B cell (primary cell): Measurements from ENCODE around the gene DLX6. TPM values are rescaled to one million over a fixed set of nuclear protein-coding genes. Genes with fewer than 3 reads are reported as not detected.

Experiments used
- ATAC-seq: fragments of 200-7000 bp; cut with Tn5 transposase; one replicate; pipeline ENCODE4 v1.10.0; 2021; ENCODE audit warnings: low read depth, mild to moderate bottlenecking, moderate number of reproducible peaks, moderate library complexity
- CTCF ChIA-PET: fragments of 350-600 bp; sonication (Branson Sonifier 250); formaldehyde crosslinking; loops from one replicate; lab custom pipeline; 2021; ENCODE audit warnings: antibody characterized with exemption, inconsistent platforms; lab: Charles Lee
- POLR2A ChIA-PET: fragments of 350-600 bp; sonication (Branson Sonifier 250); formaldehyde crosslinking; loops from one replicate; lab custom pipeline; 2021; ENCODE audit warnings: antibody characterized with exemption; lab: Charles Lee
- DNase-seq: peaks from one replicate; pipeline ENCODE4 v3.0.0; 2013
- H2AFZ ChIP-seq: 2 replicates; pipeline ENCODE4 v1.6.1; 2012; ENCODE audit warnings: mild to moderate bottlenecking, low read depth, low read length; ENCODE audit not compliant: insufficient read depth, poor library complexity, severe bottlenecking
- H3K27ac ChIP-seq, 2 donors: 1 replicate in 1 of 2; 2 replicates in 1 of 2; pipeline ENCODE4 v1.5.1; 2012 to 2013; ENCODE audit warnings: low read length in 2 of 2, mild to moderate bottlenecking in 2 of 2, moderate library complexity in 1 of 2
- H3K27me3 ChIP-seq, 4 experiments: fragments of 200-600 bp in 1 of 4; sonication (generic) in 1 of 4; replicated peaks in 1 of 4; 1 replicate in 2 of 4; 2 replicates in 2 of 4; pipeline versions ENCODE4 v1.6.1 to v1.7.0; 2013 to 2016; ENCODE audit warnings: low read length in 3 of 4, mild to moderate bottlenecking in 2 of 4, mixed read lengths in 1 of 4, moderate library complexity in 1 of 4; ENCODE audit not compliant: insufficient read depth in 4 of 4, control insufficient read depth in 3 of 4; ENCODE audit errors: control extremely low read depth in 1 of 4
- H3K36me3 ChIP-seq, 2 experiments: replicated peaks in 1 of 2; 1 replicate in 1 of 2; 2 replicates in 1 of 2; pipeline versions ENCODE4 v1.6.1 to v1.7.1; 2013; ENCODE audit warnings: low read length in 1 of 2; ENCODE audit not compliant: insufficient read depth in 2 of 2, control insufficient read depth in 1 of 2; ENCODE audit errors: control extremely low read depth in 1 of 2, extremely low read depth in 1 of 2
- H3K4me1 ChIP-seq, 2 donors: fragments of 200-600 bp in 1 of 2; sonication (generic) in 1 of 2; 1 replicate in 1 of 2; 2 replicates in 1 of 2; pipeline versions ENCODE4 v1.5.1 to v1.6.1; 2013 to 2017; ENCODE audit warnings: low read length in 2 of 2; ENCODE audit not compliant: control insufficient read depth in 2 of 2, insufficient read depth in 2 of 2
- H3K4me2 ChIP-seq: replicated peaks from 2 replicates; pipeline ENCODE3; 2012; ENCODE audit warnings: mild to moderate bottlenecking, low read depth, low read length; ENCODE audit not compliant: poor library complexity, severe bottlenecking
- H3K4me3 ChIP-seq, 5 experiments: fragments of 200-600 bp in 1 of 5; sonication (generic) in 1 of 5; 1 replicate in 3 of 5; 2 replicates in 2 of 5; pipeline versions ENCODE4 v1.5.1 to v1.7.0; 2011 to 2016; ENCODE audit warnings: low read length in 4 of 5, mild to moderate bottlenecking in 4 of 5, low read depth in 2 of 5, control low read depth in 1 of 5, moderate library complexity in 1 of 5; ENCODE audit not compliant: insufficient read depth in 1 of 5; ENCODE audit errors: control extremely low read depth in 1 of 5, extremely low read depth in 1 of 5
- H3K79me2 ChIP-seq: fragments of 200-600 bp; sonication (generic); one replicate; pipeline ENCODE4 v1.6.0; 2016; ENCODE audit warnings: low read length; ENCODE audit not compliant: control insufficient read depth, insufficient read depth
- H3K9ac ChIP-seq: fragments of 200-600 bp; sonication (generic); 2 replicates; pipeline ENCODE4 v1.6.1; 2017; ENCODE audit warnings: mild to moderate bottlenecking, low read length, moderate library complexity
- H3K9me3 ChIP-seq, 3 donors: one replicate each; pipeline versions ENCODE4 v1.6.1 to v1.7.1; 2013; ENCODE audit warnings: low read length in 2 of 3; ENCODE audit not compliant: control insufficient read depth in 2 of 3, insufficient read depth in 1 of 3; ENCODE audit errors: control extremely low read depth in 1 of 3
- H4K20me1 ChIP-seq: 2 replicates; pipeline ENCODE4 v1.6.0; 2012; ENCODE audit warnings: mild to moderate bottlenecking, low read length; ENCODE audit not compliant: insufficient read depth, control insufficient read depth, poor library complexity, severe bottlenecking
- H3K27ac Mint-ChIP-seq: one replicate; pipeline ENCODE4 v1.8.0; 2021; ENCODE audit warnings: mixed read lengths
- H3K27me3 Mint-ChIP-seq: one replicate; pipeline ENCODE4 v1.8.0; 2021; ENCODE audit warnings: mixed read lengths
- H3K4me1 Mint-ChIP-seq: one replicate; pipeline ENCODE4 v1.8.0; 2021; ENCODE audit warnings: mixed read lengths
- H3K4me3 Mint-ChIP-seq: one replicate; pipeline ENCODE4 v1.8.0; 2021; ENCODE audit warnings: mixed read lengths
- H3K9me3 Mint-ChIP-seq: one replicate; pipeline ENCODE4 v1.8.0; 2022; ENCODE audit warnings: mixed read lengths; ENCODE audit not compliant: insufficient read depth
- EZH2 ChIP-seq: IDR thresholded peaks from 2 replicates; pipeline ENCODE4 v1.6.1; 2012; ENCODE audit warnings: borderline replicate concordance, low read depth, mild to moderate bottlenecking, moderate library complexity, low read length; ENCODE audit not compliant: insufficient read depth, poor library complexity, severe bottlenecking
- WGBS: methylation state at CpG from one replicate; pipeline ENCODE4 v1.1.5; 2013; ENCODE audit warnings: missing lambda C conversion rate; ENCODE audit not compliant: insufficient coverage; 5-methylcytosine and 5-hydroxymethylcytosine counted together
- intact Hi-C: fragments of 100-400 bp; cut with micrococcal nuclease; formaldehyde crosslinking; loops from one replicate; pipeline ENCODE4 v1.10.0; 2022
- polyA plus RNA-seq: library from polyadenylated mRNA; depleted of rRNA; stranded (reverse); fragments of >200 nt; gene quantifications from 2 replicates; pipeline ENCODE4 v1.2.3, GENCODE V29; 2012
- total RNA-seq, 2 donors: library from RNA; stranded (reverse); fragments of 120-200 nt in 1 of 2; gene quantifications; 1 replicate in 1 of 2; 2 replicates in 1 of 2; pipeline versions ENCODE4 v1.2.3 to v1.2.4, GENCODE V29; 2013 to 2022
- TF ChIP-seq, protein P1 (sequence below): fragments of 200-600 bp; IDR thresholded peaks from one replicate; pipeline ENCODE4 v1.8.0; 2022; ENCODE audit warnings: antibody characterized with exemption, mild to moderate bottlenecking

Gene DLX6
- total and polyA plus RNA-seq, 2 donors (not counting 1 experiment from before 2014, with no cell fraction given), result not detected

DNA sequence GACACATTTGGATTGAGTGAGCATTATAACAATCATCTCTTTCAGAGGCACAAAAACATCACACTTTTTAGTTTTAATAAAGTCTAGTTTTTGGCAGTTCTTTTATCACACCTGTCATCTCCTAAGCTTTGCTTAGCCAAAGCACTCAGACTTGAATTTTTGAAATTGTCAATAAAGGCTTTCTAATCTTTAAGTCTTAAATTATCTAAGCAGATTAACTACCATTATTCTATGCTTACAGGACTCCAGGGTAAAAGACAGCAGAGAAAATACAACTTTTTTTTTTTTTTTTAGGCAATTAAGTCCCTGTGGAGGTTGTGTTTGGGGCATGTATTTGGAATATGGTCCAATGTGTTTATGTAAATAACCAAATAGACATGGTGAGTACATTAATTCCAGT, 17.6 kb upstream of the DLX6 start:
- Mint-ChIP-seq H3K9me3 (no peaks in the 10 kb centered on the region), H3K4me1 (peaks cover 1% of the 10 kb centered on the region), H3K4me3 (no peak overlapping the region), H3K27ac (no peak overlapping the region), H3K27me3 (peaks cover 52% of the 10 kb centered on the region)
- Histone ChIP-seq H4K20me1 (no peaks in the 10 kb centered on the region), H3K9ac (no peak overlapping the region), H3K27me3 (peaks cover 0 to 30% (median 28%) of the 10 kb centered on the region in 4 experiments), H3K27ac (no peak overlapping the region), H3K79me2 (no peaks in the 10 kb centered on the region), H3K9me3 (peaks cover 0 to 15% (median 2%) of the 10 kb centered on the region in 3 donors), H3K36me3 (no peaks in the 10 kb centered on the region), H3K4me2 (no peak overlapping the region), H3K4me3 (no peak overlapping the region), H3K4me1 (peaks cover 0 to 1% of the 10 kb centered on the region in 2 donors), H2AFZ (no peak overlapping the region)
- CTCF ChIA-PET, result no interaction called here
- POLR2A ChIA-PET, result no interaction called here
- ATAC-seq (no peak), DNase-seq (no peak)
- TF ChIP-seq, protein P1, sequence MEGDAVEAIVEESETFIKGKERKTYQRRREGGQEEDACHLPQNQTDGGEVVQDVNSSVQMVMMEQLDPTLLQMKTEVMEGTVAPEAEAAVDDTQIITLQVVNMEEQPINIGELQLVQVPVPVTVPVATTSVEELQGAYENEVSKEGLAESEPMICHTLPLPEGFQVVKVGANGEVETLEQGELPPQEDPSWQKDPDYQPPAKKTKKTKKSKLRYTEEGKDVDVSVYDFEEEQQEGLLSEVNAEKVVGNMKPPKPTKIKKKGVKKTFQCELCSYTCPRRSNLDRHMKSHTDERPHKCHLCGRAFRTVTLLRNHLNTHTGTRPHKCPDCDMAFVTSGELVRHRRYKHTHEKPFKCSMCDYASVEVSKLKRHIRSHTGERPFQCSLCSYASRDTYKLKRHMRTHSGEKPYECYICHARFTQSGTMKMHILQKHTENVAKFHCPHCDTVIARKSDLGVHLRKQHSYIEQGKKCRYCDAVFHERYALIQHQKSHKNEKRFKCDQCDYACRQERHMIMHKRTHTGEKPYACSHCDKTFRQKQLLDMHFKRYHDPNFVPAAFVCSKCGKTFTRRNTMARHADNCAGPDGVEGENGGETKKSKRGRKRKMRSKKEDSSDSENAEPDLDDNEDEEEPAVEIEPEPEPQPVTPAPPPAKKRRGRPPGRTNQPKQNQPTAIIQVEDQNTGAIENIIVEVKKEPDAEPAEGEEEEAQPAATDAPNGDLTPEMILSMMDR, result no peak
- no peak for TF ChIP-seq EZH2
- intact Hi-C loops, result no loop called here

DNA sequence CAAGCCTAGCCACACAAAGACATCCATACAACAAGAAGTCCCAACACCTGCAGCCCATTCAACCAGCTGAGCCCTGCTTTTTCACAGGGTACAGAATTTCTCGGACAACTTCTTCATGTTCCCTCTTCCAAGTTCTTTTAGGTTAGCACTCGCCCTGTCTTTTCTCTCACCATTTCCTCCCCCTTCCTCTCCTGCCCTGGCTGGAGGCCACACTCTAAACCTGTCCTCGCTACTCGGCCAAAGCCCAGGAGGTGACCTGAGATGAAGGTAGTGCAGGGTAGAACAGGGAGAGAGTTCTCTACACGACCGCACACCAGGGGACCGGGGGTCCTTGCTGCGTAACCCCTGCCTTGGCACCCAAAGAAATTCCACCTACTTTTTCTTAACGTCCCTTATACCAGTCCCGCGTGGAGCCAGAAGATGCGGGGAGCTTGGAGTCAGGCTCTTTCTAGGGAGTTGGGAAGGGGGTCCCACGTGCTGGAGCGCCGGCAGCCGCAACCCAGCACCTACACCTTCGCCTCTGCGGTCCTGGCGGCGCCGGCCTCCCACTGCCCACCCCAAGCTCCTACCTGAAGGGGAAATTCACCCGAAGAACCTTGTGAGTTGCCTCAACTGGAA, 16.0 kb upstream of the DLX6 start:
- no peak overlapping the region for H2AFZ ChIP-seq
- no peak overlapping the region for H3K9ac ChIP-seq
- no peaks in the 10 kb centered on the region for H3K9me3 Mint-ChIP-seq
- no peaks in the 10 kb centered on the region for H3K79me2 ChIP-seq
- ATAC-seq (no peak), DNase-seq (no peak)
- intact Hi-C loops, result no loop called here
- H3K27me3 Mint-ChIP-seq, result peaks cover 68% of the 10 kb centered on the region
- peaks cover 4% of the 10 kb centered on the region for H3K4me1 Mint-ChIP-seq
- H3K36me3 ChIP-seq, result no peaks in the 10 kb centered on the region
- peaks cover 0 to 4% of the 10 kb centered on the region in 2 donors for H3K4me1 ChIP-seq
- ChIA-PET POLR2A (no interaction called here), CTCF (no interaction called here)
- H3K27me3 ChIP-seq, result peaks cover 0 to 44% (median 40%) of the 10 kb centered on the region in 4 experiments
- no peak overlapping the region for H3K27ac ChIP-seq
- no peak overlapping the region for H3K4me3 Mint-ChIP-seq
- H3K27ac Mint-ChIP-seq, result no peak overlapping the region
- H4K20me1 ChIP-seq, result no peaks in the 10 kb centered on the region
- TF ChIP-seq, protein P1, result no peak
- no peak for TF ChIP-seq EZH2
- no peak overlapping the region for H3K4me2 ChIP-seq
- H3K9me3 ChIP-seq, result peaks cover 0 to 27% (median 2%) of the 10 kb centered on the region in 3 donors
- 15% methylated on average over 13 of the region's 22 CpGs for WGBS
- H3K4me3 ChIP-seq, result no peak overlapping the region
